ENCODE data around the gene SMURF1. TPM values are rescaled to one million over a fixed set of nuclear protein-coding genes. Genes with fewer than 3 reads are reported as not detected.
A peak's percentile ranks its signal among the peaks of the same experiment; 100 is the strongest.

The SMURF1 gene
- total RNA-seq, 2 donors from 2014 or later, result 15.4 to 25.1 TPM

DNA sequence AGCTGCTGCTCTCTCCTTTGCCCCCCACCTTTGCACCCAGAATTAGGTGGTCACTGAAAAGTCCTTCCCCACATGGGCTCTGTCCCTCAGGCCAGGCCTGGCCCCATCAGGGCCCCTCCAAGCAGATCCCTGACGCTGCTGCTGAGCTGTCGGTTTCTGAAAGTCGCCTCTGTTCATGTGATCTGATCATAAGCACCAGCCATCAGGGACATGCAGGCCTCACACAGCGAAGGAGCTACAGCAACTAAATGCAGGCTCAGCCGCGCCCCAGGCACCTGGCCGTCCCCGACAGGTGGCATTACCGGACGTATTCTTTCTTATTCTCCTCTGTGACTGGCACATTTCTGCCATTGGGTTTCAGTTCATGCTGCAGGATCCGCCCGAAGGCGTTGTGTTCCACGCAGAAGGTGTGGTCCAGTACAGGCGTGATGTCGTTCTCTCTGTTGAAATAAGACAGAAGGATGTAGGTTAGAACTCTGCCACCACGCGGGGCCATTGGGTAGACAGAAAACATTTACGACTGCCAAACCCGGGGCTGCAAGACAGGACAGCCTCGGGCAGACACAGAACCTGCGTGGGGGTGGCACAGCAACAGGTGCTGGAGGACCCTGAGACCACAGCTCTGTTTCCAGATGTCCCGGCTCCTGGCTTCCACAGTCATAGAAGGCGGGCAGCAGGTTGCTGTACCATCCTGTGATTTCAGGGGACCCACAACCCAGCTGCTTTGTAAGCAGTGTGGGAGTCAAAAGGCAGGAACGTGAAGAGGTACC is 105.6 kb downstream of the SMURF1 start:
- intact Hi-C loops (cut with DNase I), result no loop called here
- no peaks in the 10 kb centered on the region for H3K9me3 ChIP-seq
- TF ChIP-seq POLR2AphosphoS5 (IDR thresholded peaks at IDR 0.05) (no peak), POLR2A (IDR thresholded peaks at IDR 0.05) (no peak)
- TF ChIP-seq, protein P1, sequence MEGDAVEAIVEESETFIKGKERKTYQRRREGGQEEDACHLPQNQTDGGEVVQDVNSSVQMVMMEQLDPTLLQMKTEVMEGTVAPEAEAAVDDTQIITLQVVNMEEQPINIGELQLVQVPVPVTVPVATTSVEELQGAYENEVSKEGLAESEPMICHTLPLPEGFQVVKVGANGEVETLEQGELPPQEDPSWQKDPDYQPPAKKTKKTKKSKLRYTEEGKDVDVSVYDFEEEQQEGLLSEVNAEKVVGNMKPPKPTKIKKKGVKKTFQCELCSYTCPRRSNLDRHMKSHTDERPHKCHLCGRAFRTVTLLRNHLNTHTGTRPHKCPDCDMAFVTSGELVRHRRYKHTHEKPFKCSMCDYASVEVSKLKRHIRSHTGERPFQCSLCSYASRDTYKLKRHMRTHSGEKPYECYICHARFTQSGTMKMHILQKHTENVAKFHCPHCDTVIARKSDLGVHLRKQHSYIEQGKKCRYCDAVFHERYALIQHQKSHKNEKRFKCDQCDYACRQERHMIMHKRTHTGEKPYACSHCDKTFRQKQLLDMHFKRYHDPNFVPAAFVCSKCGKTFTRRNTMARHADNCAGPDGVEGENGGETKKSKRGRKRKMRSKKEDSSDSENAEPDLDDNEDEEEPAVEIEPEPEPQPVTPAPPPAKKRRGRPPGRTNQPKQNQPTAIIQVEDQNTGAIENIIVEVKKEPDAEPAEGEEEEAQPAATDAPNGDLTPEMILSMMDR (IDR thresholded peaks at IDR 0.05), result no peak
- H3K27me3 ChIP-seq (replicated peaks; ENCODE audit: insufficient read depth), result no peaks in the 10 kb centered on the region
- H3K4me3 ChIP-seq, result no peak overlapping the region
- WGBS, result 89% methylated on average over 25 of the region's 25 CpGs
- H3K27ac ChIP-seq, result no peak overlapping the region
- DNase-seq (ENCODE audit: low spot score), result no peak
- H3K4me1 ChIP-seq (replicated peaks), result peaks cover 6% of the 10 kb centered on the region
- H3K36me3 ChIP-seq, result peaks cover 16 to 26% of the 10 kb centered on the region in 2 donors

DNA sequence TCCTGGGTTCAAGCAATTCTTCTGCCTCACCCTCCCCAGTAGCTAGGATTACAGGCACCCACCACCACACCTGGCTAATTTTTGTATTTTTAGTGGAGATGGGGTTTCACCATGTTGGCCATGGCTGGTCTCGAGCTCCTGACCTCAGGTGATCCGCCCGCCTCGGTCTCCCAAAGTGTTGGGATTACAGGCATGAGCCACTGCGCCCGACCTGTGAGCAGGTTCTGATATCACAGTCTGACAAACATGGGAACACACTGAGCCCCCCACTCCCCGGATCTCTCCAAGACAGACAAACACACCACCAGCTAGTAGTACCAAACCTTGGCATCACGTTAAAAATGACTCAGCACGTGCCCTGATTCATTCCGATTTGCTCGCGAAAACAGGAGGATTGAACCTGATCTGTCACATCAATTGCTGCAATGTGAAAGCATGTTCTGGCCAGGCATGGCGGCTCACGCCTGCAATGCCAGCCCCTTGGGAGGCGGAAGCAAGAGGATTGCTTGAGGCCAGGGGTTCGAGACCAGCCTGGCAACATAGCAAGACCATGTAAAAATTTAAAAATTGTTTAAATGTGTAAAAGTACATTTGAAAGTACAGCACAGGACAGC is 106.5 kb downstream of the SMURF1 start:
- TF ChIP-seq POLR2A (IDR thresholded peaks at IDR 0.05) (no peak), POLR2AphosphoS5 (IDR thresholded peaks at IDR 0.05) (no peak)
- TF ChIP-seq, protein P1 (IDR thresholded peaks at IDR 0.05), result no peak
- Histone ChIP-seq H3K36me3 (peaks cover 16 to 33% of the 10 kb centered on the region in 2 donors), H3K27ac (no peak overlapping the region), H3K9me3 (no peaks in the 10 kb centered on the region), H3K4me1 (replicated peaks) (peaks cover 6% of the 10 kb centered on the region), H3K27me3 (replicated peaks; ENCODE audit: insufficient read depth) (no peaks in the 10 kb centered on the region), H3K4me3 (no peak overlapping the region)
- intact Hi-C loops (cut with DNase I), result no loop called here
- no peak for DNase-seq (ENCODE audit: low spot score)
- 89% methylated on average over 16 of the region's 16 CpGs for WGBS

DNA sequence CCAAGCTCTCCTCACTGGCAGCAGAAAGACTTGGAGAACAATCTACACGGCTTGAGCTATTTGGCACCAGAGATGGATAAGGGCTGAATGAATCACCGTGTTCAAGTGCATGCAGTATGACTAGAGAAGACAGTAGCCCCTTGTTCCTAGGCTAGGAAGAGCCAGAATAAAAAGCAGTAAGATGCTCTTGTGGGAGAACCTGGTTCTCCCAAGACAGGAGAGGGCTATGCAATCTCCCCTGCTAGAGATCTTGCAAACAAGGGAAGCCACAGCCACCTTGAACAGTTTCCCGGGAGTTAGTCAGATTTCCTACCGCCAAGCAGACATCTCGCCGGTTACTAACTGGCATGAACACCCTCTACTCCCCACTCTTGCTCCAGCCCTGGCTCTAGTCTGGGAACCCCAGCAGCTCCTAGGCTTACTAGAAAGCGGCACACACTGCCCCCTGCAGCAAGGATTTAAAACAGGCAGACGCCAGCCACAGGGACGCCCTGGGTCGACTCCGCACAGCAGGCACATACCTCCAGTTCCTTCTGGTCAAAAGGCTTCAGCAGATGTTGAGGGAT is 107.3 kb downstream of the SMURF1 start:
- WGBS, result 67% methylated on average over 11 of the region's 11 CpGs
- Histone ChIP-seq H3K27me3 (replicated peaks; ENCODE audit: insufficient read depth) (no peaks in the 10 kb centered on the region), H3K27ac (no peak overlapping the region), H3K9me3 (no peaks in the 10 kb centered on the region), H3K36me3 (peaks cover 16 to 41% of the 10 kb centered on the region in 2 donors), H3K4me1 (replicated peaks) (peaks cover 6% of the 10 kb centered on the region), H3K4me3 (no peak overlapping the region)
- intact Hi-C loops (cut with DNase I), result no loop called here
- DNase-seq (ENCODE audit: low spot score), result no peak
- TF ChIP-seq, protein P1 (IDR thresholded peaks at IDR 0.05), result peak in 2 of 4 experiments; percentile 11 to 28
- no peak for TF ChIP-seq POLR2AphosphoS5 (IDR thresholded peaks at IDR 0.05)
- no peak for TF ChIP-seq POLR2A (IDR thresholded peaks at IDR 0.05)

DNA sequence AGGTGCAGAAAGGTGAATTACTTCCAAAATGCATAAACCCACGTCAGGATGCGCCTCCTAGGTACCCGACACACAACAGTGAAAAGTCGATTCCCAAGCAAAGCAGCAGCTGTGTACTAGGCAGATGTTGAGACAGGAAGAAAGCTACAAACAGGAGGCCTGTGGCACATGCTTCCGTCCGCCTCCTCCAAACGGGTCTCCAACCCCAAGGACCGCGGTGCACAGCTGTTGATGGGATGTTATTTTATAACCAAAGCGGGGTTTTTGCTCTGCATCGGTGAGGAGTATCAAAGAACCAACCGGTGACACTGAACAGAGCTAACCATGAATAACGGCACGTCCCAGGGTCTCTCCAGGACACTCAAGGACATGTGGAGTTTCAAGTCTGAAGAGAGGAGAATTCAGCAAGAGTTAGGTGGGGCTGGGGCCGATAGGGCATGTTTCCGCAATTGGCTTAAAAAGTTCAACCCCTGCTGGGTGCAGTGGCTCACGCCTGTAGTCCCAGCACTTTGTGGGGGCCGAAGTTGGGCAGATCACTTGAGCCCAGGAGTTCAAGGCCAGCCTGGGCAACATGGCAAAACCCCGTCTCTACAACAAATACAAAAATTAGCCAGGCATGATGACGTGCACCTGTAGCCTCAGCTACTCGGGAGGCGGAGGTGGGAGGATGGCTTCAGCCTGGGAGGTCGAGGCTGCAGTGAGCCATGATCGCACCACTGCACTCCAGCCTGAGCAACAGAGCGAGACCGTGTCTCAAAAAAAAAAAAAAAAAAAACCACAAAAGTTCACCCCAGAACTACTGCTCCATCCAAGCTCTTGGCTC is 108.0 kb downstream of the SMURF1 start:
- WGBS, result 84% methylated on average over 26 of the region's 26 CpGs
- no peak for TF ChIP-seq POLR2AphosphoS5 (IDR thresholded peaks at IDR 0.05)
- TF ChIP-seq, protein P1 (IDR thresholded peaks at IDR 0.05), result no peak

More for the DNA sequence above, 108.0 kb downstream of the SMURF1 start:
- no peak overlapping the region for H3K4me3 ChIP-seq
- no peaks in the 10 kb centered on the region for H3K9me3 ChIP-seq
- intact Hi-C loops (cut with DNase I), result no loop called here
- no peaks in the 10 kb centered on the region for H3K27me3 ChIP-seq (replicated peaks; ENCODE audit: insufficient read depth)
- H3K27ac ChIP-seq, result no peak overlapping the region
- H3K4me1 ChIP-seq (replicated peaks), result peaks cover 5% of the 10 kb centered on the region
- DNase-seq (ENCODE audit: low spot score), result no peak
- peaks cover 16 to 46% of the 10 kb centered on the region in 2 donors for H3K36me3 ChIP-seq
